Rectal smooth muscle tissue (tissue), 1 donor: ENCODE data around the gene SLTM.
"Not testable (repeated sequence)": the region's sequence is repeated elsewhere in the genome, so short reads cannot be mapped to it uniquely, and the experiment has no call there.

Source experiments
- H3K27ac ChIP-seq: one replicate; pipeline ENCODE4 v1.7.0; 2013; ENCODE audit warnings: low read depth, low read length, inconsistent platforms
- H3K27me3 ChIP-seq: one replicate; pipeline ENCODE4 v1.7.0; 2013; ENCODE audit warnings: low read length; ENCODE audit not compliant: control insufficient read depth, insufficient read depth
- H3K36me3 ChIP-seq: one replicate; pipeline ENCODE4 v1.7.0; 2013; ENCODE audit warnings: low read length; ENCODE audit not compliant: control insufficient read depth, insufficient read depth
- H3K4me1 ChIP-seq: one replicate; pipeline ENCODE4 v1.7.0; 2013; ENCODE audit warnings: low read length; ENCODE audit not compliant: control insufficient read depth, insufficient read depth
- H3K4me3 ChIP-seq: one replicate; pipeline ENCODE4 v1.7.0; 2013; ENCODE audit warnings: low read length
- H3K9ac ChIP-seq: one replicate; pipeline ENCODE4 v1.7.0; 2013; ENCODE audit warnings: low read length

The SLTM gene

GRCh38 chr15:58952751-58953150 is 19.3 kb upstream of the SLTM start:
- H3K9ac ChIP-seq: no peak overlapping the region
- no peaks in the 10 kb centered on the region for H3K4me1 ChIP-seq
- no peaks in the 10 kb centered on the region for H3K27me3 ChIP-seq
- H3K36me3 ChIP-seq: no peaks in the 10 kb centered on the region
- H3K4me3 ChIP-seq: no peak overlapping the region
- no peak overlapping the region for H3K27ac ChIP-seq

DNA sequence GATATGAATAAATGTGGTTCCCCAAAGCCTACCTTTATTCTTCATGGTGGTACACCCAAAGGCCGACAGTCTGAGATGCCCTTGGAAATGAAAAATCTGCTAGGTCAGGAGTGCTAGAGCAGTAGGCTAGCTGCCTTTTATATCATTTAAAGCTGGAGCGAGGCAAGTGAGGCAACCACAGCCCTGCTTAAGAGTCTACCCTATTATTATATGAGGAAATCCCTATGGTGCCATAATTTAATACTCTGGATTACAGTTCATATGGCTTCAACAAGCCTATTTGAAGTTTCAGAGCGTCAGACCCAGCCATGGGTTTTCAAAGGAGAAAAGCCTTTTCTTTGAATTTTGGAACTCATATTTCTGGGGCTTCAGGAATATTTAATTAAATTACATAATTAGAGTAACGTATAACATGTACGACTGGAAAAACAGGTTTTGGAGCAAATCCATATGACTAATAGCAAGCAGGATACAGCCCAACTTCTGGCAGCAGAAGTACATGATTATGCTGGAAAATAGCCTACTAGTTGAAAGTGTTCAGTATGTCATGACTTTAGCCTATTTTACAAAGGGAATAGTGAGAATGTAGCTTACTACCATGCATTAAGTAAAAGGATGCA is 18.0 kb upstream of the SLTM start:
- Histone ChIP-seq H3K9ac (no peak overlapping the region), H3K27me3 (no peaks in the 10 kb centered on the region), H3K4me3 (no peak overlapping the region), H3K36me3 (no peaks in the 10 kb centered on the region), H3K27ac (no peak overlapping the region), H3K4me1 (no peaks in the 10 kb centered on the region)

GRCh38 chr15:58947179-58947578 is 13.7 kb upstream of the SLTM start:
- no peak overlapping the region for H3K27ac ChIP-seq
- no peak overlapping the region for H3K4me3 ChIP-seq
- no peak overlapping the region for H3K9ac ChIP-seq

GRCh38 chr15:58934974-58935373 is 1.5 kb upstream of the SLTM start:
- H3K4me1 ChIP-seq: peaks cover 11% of the 10 kb centered on the region
- H3K27ac ChIP-seq, H3K36me3 ChIP-seq, H3K27me3 ChIP-seq, H3K4me3 ChIP-seq, H3K9ac ChIP-seq: not testable (repeated sequence)

More at GRCh38 chr15:58947179-58947578, 13.7 kb upstream of the SLTM start:
- no peaks in the 10 kb centered on the region for H3K4me1 ChIP-seq
- H3K36me3 ChIP-seq: no peaks in the 10 kb centered on the region
- no peaks in the 10 kb centered on the region for H3K27me3 ChIP-seq

DNA sequence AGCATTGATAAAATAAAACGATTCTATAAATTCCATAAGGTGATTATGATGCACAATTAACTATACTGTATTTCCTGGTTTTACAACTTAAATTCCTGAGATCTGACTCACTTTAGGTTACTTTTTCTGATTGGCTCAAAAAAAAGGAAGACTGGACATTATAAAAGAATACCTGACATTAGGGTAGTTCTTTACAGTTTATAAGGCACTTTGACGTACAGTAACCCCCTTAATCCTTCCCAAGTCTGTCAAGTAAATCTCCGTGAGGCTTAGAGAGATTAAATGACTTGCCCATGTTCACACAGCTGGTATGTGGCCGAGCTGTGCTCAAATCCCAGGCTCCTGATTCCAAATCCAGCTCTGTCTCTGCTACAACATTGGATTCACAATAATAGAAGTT is 1.0 kb upstream of the SLTM start:
- H3K9ac ChIP-seq: no peak overlapping the region
- peak overlapping the region; percentile 83 for H3K4me3 ChIP-seq
- no peaks in the 10 kb centered on the region for H3K27me3 ChIP-seq
- peaks cover 11% of the 10 kb centered on the region for H3K4me1 ChIP-seq
- H3K27ac ChIP-seq: no peak overlapping the region
- H3K36me3 ChIP-seq: no peaks in the 10 kb centered on the region

DNA sequence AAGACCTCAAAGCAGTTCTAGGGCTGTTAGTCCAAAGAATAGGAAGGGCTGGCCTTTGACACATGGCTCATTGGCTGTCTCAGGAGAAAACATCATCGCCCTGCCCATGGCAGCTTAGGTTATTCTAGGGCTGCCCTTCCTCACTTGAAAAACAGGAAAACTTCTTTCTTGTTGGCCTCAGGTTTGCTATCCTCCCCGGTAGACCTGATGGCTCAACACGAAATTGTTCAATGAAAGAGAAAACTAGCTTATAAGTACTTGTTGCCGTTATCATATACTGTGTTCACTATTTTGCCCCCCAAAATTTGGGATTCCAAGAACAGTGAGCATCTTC is 602 bp upstream of the SLTM start:
- H3K27ac ChIP-seq: peak overlapping the region; percentile 94
- peaks cover under 1% of the 10 kb centered on the region for H3K36me3 ChIP-seq
- no peaks in the 10 kb centered on the region for H3K27me3 ChIP-seq

GRCh38 chr15:58932710-58933280 is 684 bp downstream of the SLTM start:
- peak overlapping the region; percentile 95 for H3K9ac ChIP-seq
- H3K4me1 ChIP-seq: peaks cover 11% of the 10 kb centered on the region
- peak overlapping the region; percentile 94 for H3K27ac ChIP-seq
- H3K36me3 ChIP-seq: peaks cover 9% of the 10 kb centered on the region
- peak overlapping the region; percentile 83 for H3K4me3 ChIP-seq
- no peaks in the 10 kb centered on the region for H3K27me3 ChIP-seq

More for the DNA sequence above, 602 bp upstream of the SLTM start:
- peak overlapping the region; percentile 83 for H3K4me3 ChIP-seq
- H3K9ac ChIP-seq: peak overlapping the region; percentile 42
- H3K4me1 ChIP-seq: peaks cover 11% of the 10 kb centered on the region

- Histone ChIP-seq H3K4me1 (peaks cover 11% of the 10 kb centered on the region), H3K9ac (no peak overlapping the region), H3K4me3 (peak overlapping the region; percentile 83), H3K36me3 (peaks cover 10% of the 10 kb centered on the region), H3K27ac (peak overlapping the region; percentile 94), H3K27me3 (no peaks in the 10 kb centered on the region)
Measured at GRCh38 chr15:58931987-58932588, 1.4 kb downstream of the SLTM start.

DNA sequence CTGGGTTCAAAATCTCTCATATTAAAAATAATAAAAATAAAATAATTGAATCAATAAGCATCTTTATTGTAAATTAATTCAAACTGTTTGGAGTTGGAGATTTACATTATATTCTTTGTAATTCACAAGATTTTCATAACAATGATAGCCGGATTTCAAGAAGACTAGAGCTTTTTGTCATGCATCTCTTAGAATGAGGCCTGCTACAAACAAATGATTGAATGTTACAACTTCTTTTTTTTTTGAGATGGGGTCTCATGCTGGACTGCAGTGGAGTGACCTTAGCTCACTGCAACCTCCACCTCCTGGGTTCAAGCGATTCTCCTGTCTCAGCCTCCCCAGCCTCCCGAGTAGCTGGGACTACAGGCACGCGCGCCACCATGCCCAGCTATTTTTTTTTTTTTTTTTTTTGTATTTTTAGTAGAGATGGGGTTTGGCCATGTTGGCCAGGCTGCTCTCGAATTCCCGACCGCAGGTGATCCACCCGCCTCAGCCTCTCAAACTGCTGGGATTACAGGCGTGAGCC is 3.5 kb downstream of the SLTM start:
- H3K4me1 ChIP-seq: peaks cover 11% of the 10 kb centered on the region
- no peak overlapping the region for H3K27ac ChIP-seq

GRCh38 chr15:58926823-58927222 is 6.7 kb downstream of the SLTM start:
- H3K4me3 ChIP-seq: no peak overlapping the region
- peaks cover 10% of the 10 kb centered on the region for H3K36me3 ChIP-seq
- H3K27ac ChIP-seq: no peak overlapping the region
- H3K9ac ChIP-seq: no peak overlapping the region
- H3K27me3 ChIP-seq: no peaks in the 10 kb centered on the region
- peaks cover 9% of the 10 kb centered on the region for H3K4me1 ChIP-seq

More for the DNA sequence above, 3.5 kb downstream of the SLTM start:
- H3K27me3 ChIP-seq: no peaks in the 10 kb centered on the region
- H3K36me3 ChIP-seq: peaks cover 10% of the 10 kb centered on the region
- H3K9ac ChIP-seq: no peak overlapping the region
- H3K4me3 ChIP-seq: no peak overlapping the region

DNA sequence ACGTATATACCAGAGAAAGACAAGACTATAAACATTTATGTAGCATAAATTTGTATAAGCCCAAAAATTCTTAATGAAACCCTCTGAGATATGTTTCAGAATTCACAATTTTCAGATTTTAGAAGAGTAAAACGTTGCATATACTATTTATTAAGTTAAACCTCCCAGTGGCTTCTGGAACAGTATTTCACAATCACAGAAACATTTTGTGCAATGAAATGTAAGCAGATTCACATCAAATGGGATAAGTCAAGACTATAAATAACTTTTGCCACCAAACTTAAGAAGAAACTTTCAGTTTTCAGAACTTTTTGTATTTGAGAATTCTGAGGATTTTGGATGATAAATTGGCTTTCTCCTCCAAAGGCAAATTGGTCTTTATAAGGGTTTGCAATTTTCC is 9.2 kb downstream of the SLTM start:
- Histone ChIP-seq H3K36me3 (peaks cover 10% of the 10 kb centered on the region), H3K27ac (no peak overlapping the region), H3K9ac (no peak overlapping the region), H3K4me1 (no peaks in the 10 kb centered on the region), H3K27me3 (no peaks in the 10 kb centered on the region), H3K4me3 (no peak overlapping the region)

GRCh38 chr15:58923696-58924300 is 9.7 kb downstream of the SLTM start:
- H3K4me1 ChIP-seq: no peaks in the 10 kb centered on the region
- H3K36me3 ChIP-seq: peaks cover 7% of the 10 kb centered on the region
- H3K9ac ChIP-seq: no peak overlapping the region
- no peaks in the 10 kb centered on the region for H3K27me3 ChIP-seq
- H3K27ac ChIP-seq: no peak overlapping the region
- no peak overlapping the region for H3K4me3 ChIP-seq
